Measurements from ENCODE around the gene ARAF.

GRCh38 chrX:47605024-47605423 is 44.0 kb downstream of the ARAF start:
- no peak for TF ChIP-seq EZH2 (IDR thresholded peaks at IDR 0.05; ENCODE audit: insufficient read depth, low read length)
- TF ChIP-seq, protein P1, sequence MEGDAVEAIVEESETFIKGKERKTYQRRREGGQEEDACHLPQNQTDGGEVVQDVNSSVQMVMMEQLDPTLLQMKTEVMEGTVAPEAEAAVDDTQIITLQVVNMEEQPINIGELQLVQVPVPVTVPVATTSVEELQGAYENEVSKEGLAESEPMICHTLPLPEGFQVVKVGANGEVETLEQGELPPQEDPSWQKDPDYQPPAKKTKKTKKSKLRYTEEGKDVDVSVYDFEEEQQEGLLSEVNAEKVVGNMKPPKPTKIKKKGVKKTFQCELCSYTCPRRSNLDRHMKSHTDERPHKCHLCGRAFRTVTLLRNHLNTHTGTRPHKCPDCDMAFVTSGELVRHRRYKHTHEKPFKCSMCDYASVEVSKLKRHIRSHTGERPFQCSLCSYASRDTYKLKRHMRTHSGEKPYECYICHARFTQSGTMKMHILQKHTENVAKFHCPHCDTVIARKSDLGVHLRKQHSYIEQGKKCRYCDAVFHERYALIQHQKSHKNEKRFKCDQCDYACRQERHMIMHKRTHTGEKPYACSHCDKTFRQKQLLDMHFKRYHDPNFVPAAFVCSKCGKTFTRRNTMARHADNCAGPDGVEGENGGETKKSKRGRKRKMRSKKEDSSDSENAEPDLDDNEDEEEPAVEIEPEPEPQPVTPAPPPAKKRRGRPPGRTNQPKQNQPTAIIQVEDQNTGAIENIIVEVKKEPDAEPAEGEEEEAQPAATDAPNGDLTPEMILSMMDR (IDR thresholded peaks at IDR 0.05; ENCODE audit: insufficient read depth, low read depth, low read length) = no peak

Data from astrocyte (in vitro differentiated cells and primary cell).